ENCODE data around the gene SCPEP1.

SCPEP1 gene

GRCh38 chr17:57048096-57048495 lies 70.2 kb downstream of the SCPEP1 start:
- Histone ChIP-seq H3K9me3 (replicated peaks in 1 of 11) (peaks cover 0 to 5% (median 0%) of the 10 kb centered on the region in 11 experiments; a peak in 4 of 22 replicates), H3K27ac (no peak overlapping the region), H3K4me3 (no peak overlapping the region), H3K4me1 (peaks cover 14 to 25% (median 15%) of the 10 kb centered on the region in 10 experiments), H3K27me3 (peaks cover 43 to 54% (median 53%) of the 10 kb centered on the region in 11 experiments), H4K20me1 (peaks cover 0 to 4% (median 0%) of the 10 kb centered on the region in 11 experiments; a peak in 2 of 22 replicates), H3K9ac (no peak overlapping the region), H3K36me3 (no peaks in the 10 kb centered on the region), H3K4me2 (no peak overlapping the region)
- TF ChIP-seq Cebpa-rat (IDR thresholded peaks at IDR 0.05), result no peak

DNA sequence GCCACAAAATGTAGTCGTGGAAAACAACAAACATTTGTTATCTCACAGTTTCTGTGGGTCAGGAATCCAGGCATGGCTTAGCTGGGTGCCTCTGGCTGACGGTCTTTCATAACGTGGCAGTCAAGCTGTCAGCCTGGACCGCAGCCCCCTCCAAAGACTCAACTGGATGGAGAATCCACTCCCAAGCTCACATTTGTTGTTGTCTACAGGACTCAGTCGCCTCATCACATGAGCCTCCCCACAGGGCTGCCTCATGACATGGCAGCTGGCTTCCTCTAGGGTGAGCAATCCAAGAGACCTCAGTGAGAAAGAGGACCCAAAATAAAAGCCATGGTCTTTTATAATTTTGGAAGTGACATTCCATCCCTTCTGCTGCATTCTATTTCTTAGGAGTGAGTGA lies 72.4 kb downstream of the SCPEP1 start:
- Histone ChIP-seq H3K9ac (no peak overlapping the region), H4K20me1 (peaks cover 0 to 4% (median 0%) of the 10 kb centered on the region in 11 experiments; a peak in 2 of 22 replicates), H3K4me3 (no peak overlapping the region), H3K36me3 (no peaks in the 10 kb centered on the region), H3K4me1 (peaks cover 20 to 32% (median 23%) of the 10 kb centered on the region in 10 experiments), H3K9me3 (replicated peaks in 1 of 11) (no peaks in the 10 kb centered on the region; a peak in 1 of 22 replicates), H3K27ac (no peak overlapping the region), H3K4me2 (no peak overlapping the region), H3K27me3 (peaks cover 28 to 33% (median 32%) of the 10 kb centered on the region in 11 experiments)
- TF ChIP-seq Cebpa-rat (IDR thresholded peaks at IDR 0.05), result no peak

DNA sequence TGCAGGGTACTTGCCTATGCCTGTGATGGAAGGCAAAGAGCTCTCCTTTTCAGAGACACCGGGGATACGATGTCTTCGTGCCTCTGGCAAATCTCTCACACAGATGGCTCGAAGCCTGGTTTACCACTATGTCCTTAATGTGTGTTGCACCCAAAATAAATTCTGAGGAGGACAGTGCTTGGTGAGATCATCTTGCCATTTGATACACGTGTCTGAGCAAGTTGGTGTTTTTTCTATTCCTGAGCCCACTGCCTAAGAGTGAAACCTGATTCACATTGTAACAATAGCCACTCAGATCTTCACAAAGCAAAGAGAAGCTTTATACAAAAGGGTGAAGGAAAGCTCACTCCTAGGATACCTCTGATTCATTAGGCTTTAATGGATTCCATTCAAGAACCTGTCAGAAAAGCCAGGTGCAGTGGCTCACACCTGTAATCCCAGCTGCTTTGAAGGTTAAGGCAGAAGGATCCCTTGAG lies 74.0 kb downstream of the SCPEP1 start:
- Histone ChIP-seq H3K9me3 (replicated peaks in 1 of 11) (no peaks in the 10 kb centered on the region), H3K27me3 (peaks cover 12 to 17% (median 16%) of the 10 kb centered on the region in 11 experiments), H3K4me3 (no peak overlapping the region), H3K36me3 (no peaks in the 10 kb centered on the region), H4K20me1 (no peaks in the 10 kb centered on the region), H3K27ac (no peak overlapping the region), H3K4me2 (no peak overlapping the region), H3K4me1 (peaks cover 7 to 16% (median 10%) of the 10 kb centered on the region in 10 experiments; a peak in 19 of 20 replicates), H3K9ac (no peak overlapping the region)
- TF ChIP-seq Cebpa-rat (IDR thresholded peaks at IDR 0.05), result no peak
